ENCODE data around the gene PIAS4. TPM values are rescaled to one million over a fixed set of nuclear protein-coding genes. Genes with fewer than 3 reads are reported as not detected.

PIAS4 gene
- total RNA-seq, 1 donor from 2014 or later = 22.9 TPM

GRCh38 chr19:4060621-4061177, 53.2 kb downstream of the PIAS4 start:
- DNase-seq = no peak

- DNase-seq = no peak
Observed at GRCh38 chr19:4061178-4061682, 53.7 kb downstream of the PIAS4 start.

DNA sequence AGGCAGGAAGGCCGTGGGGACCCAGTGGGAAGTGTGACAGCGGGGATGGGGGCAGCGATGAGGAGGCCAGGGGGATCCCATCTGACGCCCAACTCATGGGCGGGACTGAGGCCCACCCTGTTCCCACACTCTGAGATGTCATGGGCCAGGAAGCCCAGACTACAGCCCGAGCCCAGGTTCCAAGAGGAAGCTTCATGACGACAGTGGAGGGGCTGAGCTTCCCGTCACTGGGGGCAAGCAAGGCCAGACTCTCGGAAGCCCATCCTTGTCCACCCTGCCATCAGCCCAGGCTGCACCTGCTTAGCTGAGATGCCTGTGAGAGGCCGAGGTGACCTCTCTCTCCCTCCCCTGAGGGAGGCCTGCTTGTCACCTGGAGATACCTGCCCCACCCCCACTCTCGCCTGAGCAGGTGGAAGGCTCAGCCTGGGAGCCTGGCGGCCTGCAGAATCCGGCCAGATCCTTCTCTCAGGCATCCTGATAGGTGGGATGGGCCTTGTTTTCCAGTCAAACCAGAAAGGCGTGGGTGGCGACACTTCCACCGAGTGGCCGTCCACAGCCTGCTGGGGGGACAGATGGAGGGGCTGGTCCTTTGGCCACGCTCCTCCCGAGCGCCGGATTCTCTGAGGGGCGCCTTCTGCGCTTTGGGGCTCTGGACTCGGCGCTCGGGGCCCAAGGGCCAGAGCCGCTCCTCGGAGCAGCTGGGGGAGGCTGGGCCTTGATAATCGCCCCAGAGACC, 54.3 kb downstream of the PIAS4 start:
- DNase-seq = no peak

- no peak for DNase-seq
Observed at GRCh38 chr19:4062419-4063368, 55.2 kb downstream of the PIAS4 start.

GRCh38 chr19:4063369-4064148, 56.0 kb downstream of the PIAS4 start:
- no peak for DNase-seq

- DNase-seq = no peak
Observed at GRCh38 chr19:4064149-4064495, 56.6 kb downstream of the PIAS4 start.

GRCh38 chr19:4064496-4065260, 57.1 kb downstream of the PIAS4 start:
- DNase-seq = no peak

DNA sequence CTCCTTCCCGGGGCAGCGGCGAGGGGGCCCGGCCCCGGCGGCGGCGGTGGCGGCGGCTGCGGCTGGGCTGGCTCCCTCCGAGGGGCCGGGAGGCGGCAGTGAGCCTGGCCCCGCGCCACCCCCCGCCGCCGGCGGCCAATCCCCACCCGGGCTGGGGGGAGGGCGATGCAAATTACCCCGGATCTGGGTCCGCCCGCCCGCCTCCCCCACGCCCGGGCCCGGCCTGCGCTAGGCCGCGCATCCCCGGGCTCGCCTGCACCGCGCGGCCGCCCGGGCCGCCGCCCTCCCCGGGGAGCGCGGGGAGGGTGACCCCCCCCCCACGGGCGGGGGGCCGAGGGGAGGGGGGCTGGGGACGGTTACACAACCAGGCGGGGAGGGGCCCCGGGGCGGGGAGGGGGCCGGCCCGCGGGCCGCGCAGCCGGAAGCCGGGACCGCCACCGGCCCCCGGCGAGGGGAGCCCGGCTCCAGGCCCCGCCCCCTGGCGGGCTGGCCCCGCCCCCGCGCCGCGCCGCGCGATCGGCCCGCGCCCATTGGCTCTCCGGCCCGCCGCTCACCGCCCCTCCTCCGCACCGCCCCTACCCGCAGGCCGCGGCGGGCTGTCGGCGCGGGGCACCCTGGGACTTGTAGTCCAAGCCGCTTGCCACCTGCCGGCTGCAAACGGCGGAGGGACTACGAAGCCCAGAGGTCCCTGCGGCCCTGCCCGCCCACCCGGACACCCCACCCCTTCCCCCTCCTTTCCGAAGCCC, 58.1 kb downstream of the PIAS4 start:
- DNase-seq = peak; percentile 97

- DNase-seq = no peak
Observed at GRCh38 chr19:4066176-4066606, 58.7 kb downstream of the PIAS4 start.

GRCh38 chr19:4066682-4067395, 59.3 kb downstream of the PIAS4 start, which contains the start of gene ZBTB7A:
ZBTB7A (minus strand) TSS chr19:4066899; CDS start chr19:4055232, 11,667 bp downstream.
- DNase-seq = peak; percentile 76

DNA sequence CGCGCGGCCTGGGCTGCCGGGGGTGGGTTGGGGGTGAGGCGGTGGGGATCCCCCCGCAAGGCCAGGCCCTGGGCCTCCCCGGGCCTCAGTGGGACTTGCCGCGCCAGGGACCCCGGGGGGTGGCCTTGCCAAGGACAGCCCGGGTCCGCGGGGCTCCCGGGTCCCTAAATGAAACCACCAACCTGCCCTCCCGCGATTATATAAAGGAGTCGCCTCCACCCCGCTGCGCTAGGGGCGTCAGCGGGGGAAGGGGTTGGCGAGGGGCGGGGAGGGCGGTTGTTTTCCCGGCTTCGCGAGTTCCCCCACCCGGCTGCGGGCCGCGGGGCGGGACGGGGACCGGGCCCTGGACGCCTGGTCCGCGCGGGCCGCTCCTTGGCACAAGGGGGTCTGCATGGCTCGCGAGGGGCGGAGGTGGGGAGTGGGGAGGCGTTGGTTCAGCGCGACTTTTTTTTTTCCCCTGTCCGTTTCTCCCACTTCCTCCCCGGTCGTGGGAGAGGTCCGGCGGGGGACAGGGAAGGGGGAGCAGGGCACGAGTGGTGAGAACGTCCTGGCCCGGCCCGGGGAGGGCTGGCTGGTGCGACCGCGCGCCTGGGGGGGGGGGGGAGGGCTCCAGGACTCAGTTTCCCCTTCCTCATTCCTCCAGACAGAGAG, 60.0 kb downstream of the PIAS4 start:
- no peak for DNase-seq

DNA sequence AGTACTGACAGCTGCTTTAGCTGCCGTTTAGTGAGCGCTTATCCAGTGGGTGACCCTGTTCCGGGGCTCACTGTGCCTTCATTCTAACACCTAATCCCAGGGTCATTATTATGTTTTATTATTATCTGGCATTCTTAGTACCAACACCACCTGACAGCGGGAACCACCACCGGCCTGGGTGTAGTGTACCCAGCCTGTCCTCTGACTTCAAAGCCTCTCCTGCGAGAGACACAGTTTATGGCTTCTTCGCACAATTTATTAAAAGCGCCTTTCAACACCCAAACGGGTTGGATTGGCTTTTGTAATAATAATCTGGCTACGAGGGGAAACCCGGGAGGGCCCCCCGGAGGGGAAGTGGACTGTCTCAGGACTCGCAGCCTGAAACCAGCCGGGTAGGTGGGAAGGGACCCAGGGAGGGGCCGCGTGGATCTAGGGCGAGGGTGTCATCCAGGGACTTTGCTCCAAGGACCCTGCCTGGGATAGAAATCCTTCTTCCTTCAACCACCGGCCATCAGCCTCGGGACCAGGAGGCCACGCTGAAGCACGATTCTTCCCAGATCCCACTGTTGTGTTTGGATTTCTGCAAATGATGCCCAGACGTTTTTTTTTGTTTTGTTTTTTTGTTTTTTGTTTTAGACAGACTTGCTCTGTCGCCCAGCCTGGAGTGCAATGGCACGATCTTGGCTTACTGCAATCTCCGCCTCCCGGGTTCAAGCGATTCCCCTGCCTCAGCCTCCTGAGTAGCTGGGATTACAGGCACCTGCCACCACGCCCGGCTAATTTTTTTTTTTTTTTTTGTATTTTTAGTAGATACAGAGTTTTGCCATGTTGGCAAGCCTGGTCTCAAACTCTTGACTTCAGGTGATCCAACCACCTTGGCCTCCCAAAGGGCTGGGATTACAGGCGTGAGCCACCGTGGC, 60.8 kb downstream of the PIAS4 start:
- no peak for DNase-seq

- DNase-seq = no peak
Observed at GRCh38 chr19:4069331-4069959, 61.9 kb downstream of the PIAS4 start.

DNA sequence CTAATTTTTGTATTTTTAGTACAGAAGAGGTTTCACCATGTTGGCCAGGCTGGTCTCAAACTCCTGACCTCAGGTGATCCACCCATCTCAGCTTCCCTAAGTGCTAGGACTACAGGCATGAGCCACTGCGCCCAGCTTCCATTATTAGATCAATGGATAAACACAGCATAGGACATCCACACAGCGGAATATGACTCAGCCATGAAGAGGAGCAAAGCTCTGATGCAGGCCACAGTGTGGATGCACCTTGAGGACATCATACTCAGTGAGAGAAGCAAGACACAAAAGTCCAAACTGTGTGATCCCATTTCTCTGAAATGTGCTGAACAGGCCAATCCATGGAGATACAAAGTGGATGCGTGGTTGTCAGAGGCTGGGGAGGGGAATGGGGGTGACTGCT, 64.1 kb downstream of the PIAS4 start:
- no peak for DNase-seq

DNA sequence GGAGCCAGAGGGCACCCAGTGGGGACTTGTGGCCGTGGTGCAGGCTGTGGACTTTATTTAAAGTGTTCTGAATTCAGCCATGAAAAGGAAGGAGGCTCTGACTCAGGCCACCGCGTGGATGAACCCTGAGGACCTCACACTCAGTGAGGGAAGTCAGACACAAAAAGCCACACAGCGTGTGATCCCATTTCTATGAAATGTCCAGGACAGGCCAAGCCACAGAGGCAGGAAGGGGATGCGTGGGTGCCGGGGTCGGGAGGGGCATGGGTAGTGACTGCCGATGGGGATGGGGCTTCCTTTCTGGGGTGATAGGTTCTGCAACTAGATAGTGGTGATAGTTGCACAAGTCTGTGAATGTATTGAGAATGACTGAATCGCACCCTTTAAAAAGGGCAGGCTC, 67.8 kb downstream of the PIAS4 start:
- DNase-seq = no peak

- no peak for DNase-seq
Observed at GRCh38 chr19:4077007-4077374, 69.5 kb downstream of the PIAS4 start.

Data from skin of body (tissue), 2 donors.